GM12865 (cell line): ENCODE data around the gene THOC6.

ENCODE experiments used
- DNase-seq: peaks from one replicate; pipeline ENCODE4 v3.0.0; 2010; ENCODE audit warnings: low read depth
- H3K4me3 ChIP-seq: 2 replicates; pipeline ENCODE4 v1.5.1; 2011; ENCODE audit warnings: mild to moderate bottlenecking, low read depth, low read length, control low read depth
- CTCF ChIP-seq: IDR thresholded peaks from 2 replicates; pipeline ENCODE4 v1.5.1; 2011; ENCODE audit warnings: low read length, control low read depth, low read depth, inconsistent platforms; ENCODE audit not compliant: insufficient read depth; ENCODE audit errors: missing control alignments

Gene THOC6

GRCh38 chr16:2985462-2985861 is 38.4 kb upstream of the THOC6 start:
- H3K4me3 ChIP-seq, result no peak overlapping the region
- no peak for TF ChIP-seq CTCF
- no peak for DNase-seq

GRCh38 chr16:2985893-2986355 is 37.9 kb upstream of the THOC6 start:
- no peak for TF ChIP-seq CTCF
- H3K4me3 ChIP-seq, result no peak overlapping the region
- no peak for DNase-seq

GRCh38 chr16:2986623-2987188 is 37.1 kb upstream of the THOC6 start:
- no peak for TF ChIP-seq CTCF
- DNase-seq, result no peak
- no peak overlapping the region for H3K4me3 ChIP-seq

GRCh38 chr16:2987286-2987685 is 36.5 kb upstream of the THOC6 start:
- DNase-seq, result no peak
- no peak for TF ChIP-seq CTCF

GRCh38 chr16:2987833-2988232 is 36.0 kb upstream of the THOC6 start:
- DNase-seq, result no peak
- H3K4me3 ChIP-seq, result no peak overlapping the region
- no peak for TF ChIP-seq CTCF

More at GRCh38 chr16:2987286-2987685, 36.5 kb upstream of the THOC6 start:
- no peak overlapping the region for H3K4me3 ChIP-seq

GRCh38 chr16:2988590-2989099 is 35.2 kb upstream of the THOC6 start:
- no peak for DNase-seq
- no peak overlapping the region for H3K4me3 ChIP-seq
- TF ChIP-seq CTCF, result no peak

GRCh38 chr16:2990891-2991290 is 32.9 kb upstream of the THOC6 start:
- H3K4me3 ChIP-seq, result no peak overlapping the region
- no peak for DNase-seq
- TF ChIP-seq CTCF, result no peak
